ENCODE data around the gene EED. TPM values are rescaled to one million over a fixed set of nuclear protein-coding genes. Genes with fewer than 3 reads are reported as not detected.

EED gene
- total and polyA plus RNA-seq, 4 donors: 11.1 to 40.2 (median 16.5) TPM

GRCh38 chr11:86201371-86201884, 43.1 kb upstream of the EED start:
- no peaks in the 10 kb centered on the region for H3K36me3 ChIP-seq (ENCODE audit: control insufficient read depth in 4 of 4, insufficient read depth in 4 of 4, low read length in 4 of 4)
- DNase-seq (no peak), ATAC-seq (ENCODE audit: insufficient read depth, low FRiP score) (no peak)
- H3K4me3 ChIP-seq: no peak overlapping the region
- H3K4me1 ChIP-seq (ENCODE audit: control insufficient read depth in 5 of 5, insufficient read depth in 5 of 5, low read length in 5 of 5): peaks cover 0 to 10% (median 1%) of the 10 kb centered on the region in 5 donors
- no peak for TF ChIP-seq CTCF (IDR thresholded peaks at IDR 0.05; ENCODE audit: control extremely low read depth, extremely low read depth)
- H3K9me3 ChIP-seq (ENCODE audit: control insufficient read depth in 4 of 4, insufficient read depth in 3 of 4, low read length in 3 of 4): no peaks in the 10 kb centered on the region
- no peaks in the 10 kb centered on the region for H3K27me3 ChIP-seq (ENCODE audit: control insufficient read depth in 3 of 3, insufficient read depth in 3 of 3, low read length in 2 of 3)
- H3K9ac ChIP-seq (ENCODE audit: insufficient read depth in 1 of 2, low read length in 2 of 2): no peak overlapping the region
- H3K27ac ChIP-seq (ENCODE audit: low read depth in 1 of 2, low read length in 1 of 2): no peak overlapping the region

DNA sequence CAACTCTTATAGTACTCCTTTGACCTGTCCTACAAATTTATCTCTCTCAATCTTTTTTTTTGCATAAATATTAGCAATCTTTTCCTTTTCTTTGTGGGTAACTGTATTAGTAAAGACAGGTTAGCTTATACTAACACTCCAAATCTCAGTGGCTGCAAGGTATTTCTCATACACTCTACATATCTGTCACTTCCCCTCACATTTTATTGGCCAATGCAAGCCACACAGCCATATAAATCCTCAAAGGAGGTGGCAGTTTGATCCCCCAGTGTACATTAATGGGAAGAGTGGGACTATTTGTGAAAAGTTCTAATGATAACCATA, 42.6 kb upstream of the EED start:
- H3K9ac ChIP-seq (ENCODE audit: insufficient read depth in 1 of 2, low read length in 2 of 2): peak overlapping the region in 1 of 2 donors; percentile 77
- ATAC-seq (ENCODE audit: insufficient read depth, low FRiP score) (peak; percentile 19), DNase-seq (no peak)
- no peak overlapping the region for H3K4me3 ChIP-seq
- H3K27ac ChIP-seq (ENCODE audit: low read depth in 1 of 2, low read length in 1 of 2): no peak overlapping the region
- no peaks in the 10 kb centered on the region for H3K9me3 ChIP-seq (ENCODE audit: control insufficient read depth in 4 of 4, insufficient read depth in 3 of 4, low read length in 3 of 4)
- no peak for TF ChIP-seq CTCF (IDR thresholded peaks at IDR 0.05; ENCODE audit: control extremely low read depth, extremely low read depth)
- H3K4me1 ChIP-seq (ENCODE audit: control insufficient read depth in 5 of 5, insufficient read depth in 5 of 5, low read length in 5 of 5): peaks cover 0 to 6% (median 1%) of the 10 kb centered on the region in 5 donors
- no peaks in the 10 kb centered on the region for H3K27me3 ChIP-seq (ENCODE audit: control insufficient read depth in 3 of 3, insufficient read depth in 3 of 3, low read length in 2 of 3)
- H3K36me3 ChIP-seq (ENCODE audit: control insufficient read depth in 4 of 4, insufficient read depth in 4 of 4, low read length in 4 of 4): no peaks in the 10 kb centered on the region

GRCh38 chr11:86204356-86204755, 40.2 kb upstream of the EED start:
- H3K27me3 ChIP-seq (ENCODE audit: control insufficient read depth in 3 of 3, insufficient read depth in 3 of 3, low read length in 2 of 3): no peaks in the 10 kb centered on the region
- H3K27ac ChIP-seq (ENCODE audit: low read depth in 1 of 2, low read length in 1 of 2): no peak overlapping the region
- no peak overlapping the region for H3K4me3 ChIP-seq
- no peaks in the 10 kb centered on the region for H3K9me3 ChIP-seq (ENCODE audit: control insufficient read depth in 4 of 4, insufficient read depth in 3 of 4, low read length in 3 of 4)
- 97% methylated on average over 1 of the region's 1 CpG for WGBS, 2 donors
- DNase-seq (no peak), ATAC-seq (ENCODE audit: insufficient read depth, low FRiP score) (no peak)
- peaks cover 0 to 6% (median 1%) of the 10 kb centered on the region in 5 donors for H3K4me1 ChIP-seq (ENCODE audit: control insufficient read depth in 5 of 5, insufficient read depth in 5 of 5, low read length in 5 of 5)
- no peaks in the 10 kb centered on the region for H3K36me3 ChIP-seq (ENCODE audit: control insufficient read depth in 4 of 4, insufficient read depth in 4 of 4, low read length in 4 of 4)
- no peak overlapping the region for H3K9ac ChIP-seq (ENCODE audit: insufficient read depth in 1 of 2, low read length in 2 of 2)
- no peak for TF ChIP-seq CTCF (IDR thresholded peaks at IDR 0.05; ENCODE audit: control extremely low read depth, extremely low read depth)

All from lung (tissue), 12 donors.